IPS DF 19.7 (cell line): ENCODE measurements around the gene ROM1.
A peak's percentile ranks its signal among the peaks of the same experiment; 100 is the strongest.
"Not testable (repeated sequence)": the region's sequence is repeated elsewhere in the genome, so short reads cannot be mapped to it uniquely, and the experiment has no call there.

Source experiments
- DNase-seq: peaks from one replicate; pipeline ENCODE4 v3.0.0-alpha.2; 2013; ENCODE audit warnings: low read depth, low spot score

The ROM1 gene, protein sequence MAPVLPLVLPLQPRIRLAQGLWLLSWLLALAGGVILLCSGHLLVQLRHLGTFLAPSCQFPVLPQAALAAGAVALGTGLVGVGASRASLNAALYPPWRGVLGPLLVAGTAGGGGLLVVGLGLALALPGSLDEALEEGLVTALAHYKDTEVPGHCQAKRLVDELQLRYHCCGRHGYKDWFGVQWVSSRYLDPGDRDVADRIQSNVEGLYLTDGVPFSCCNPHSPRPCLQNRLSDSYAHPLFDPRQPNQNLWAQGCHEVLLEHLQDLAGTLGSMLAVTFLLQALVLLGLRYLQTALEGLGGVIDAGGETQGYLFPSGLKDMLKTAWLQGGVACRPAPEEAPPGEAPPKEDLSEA

DNA sequence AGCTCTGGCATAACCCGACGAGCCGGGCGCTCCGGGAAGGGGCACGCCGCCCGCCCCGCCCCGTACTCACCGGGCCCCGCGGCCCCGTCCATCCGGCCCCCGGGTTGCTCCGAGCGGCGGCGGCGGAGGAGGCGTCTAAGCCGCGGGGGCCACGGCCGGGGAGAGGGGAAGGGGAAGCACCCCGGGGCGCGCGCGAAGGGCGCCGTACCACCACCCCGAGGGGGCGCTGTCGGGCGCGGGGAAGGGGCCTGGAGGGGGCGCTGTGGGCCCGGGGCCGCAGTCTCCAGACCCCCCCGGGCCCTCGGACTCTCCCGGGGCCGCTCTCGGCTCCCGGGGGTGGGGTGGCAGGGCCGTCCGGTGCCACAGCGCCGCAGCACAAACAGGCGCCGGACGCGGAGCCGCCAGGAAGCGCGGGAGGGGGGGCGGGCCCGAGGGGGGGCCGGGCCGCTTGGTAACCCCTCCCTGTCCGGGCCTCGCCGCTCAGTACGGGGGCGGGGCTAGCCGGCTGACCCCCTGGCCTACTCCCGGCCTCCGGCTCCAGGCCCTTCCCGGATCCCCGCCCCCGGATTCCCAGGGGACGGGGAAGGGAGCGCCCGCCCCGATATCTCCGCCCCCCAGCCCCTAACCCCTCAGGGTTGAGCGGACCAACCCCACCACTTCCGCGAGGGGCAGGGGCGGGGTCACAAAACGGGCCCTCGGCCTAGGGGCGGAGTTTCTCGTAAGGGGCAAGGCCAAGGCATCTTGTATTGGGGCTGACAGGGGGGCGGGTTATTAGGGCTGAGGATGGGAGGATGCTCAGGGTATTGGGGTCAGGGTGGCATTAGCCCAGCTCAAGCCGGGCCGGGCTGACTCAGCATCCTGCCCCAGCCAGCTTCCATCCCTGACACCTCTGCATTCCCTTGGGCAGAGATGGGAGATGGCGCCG, at the start of gene ROM1, which contains the start of gene EML3:
TSS of gene ROM1 (plus strand) at position 892 of the 925 bp plus-strand sequence. CDS start at position 917, 25 bp downstream.
TSS of gene EML3 (minus strand) at position 410 of the 925 bp plus-strand sequence. CDS start at position 92, 318 bp downstream.
- no peak for DNase-seq

DNA sequence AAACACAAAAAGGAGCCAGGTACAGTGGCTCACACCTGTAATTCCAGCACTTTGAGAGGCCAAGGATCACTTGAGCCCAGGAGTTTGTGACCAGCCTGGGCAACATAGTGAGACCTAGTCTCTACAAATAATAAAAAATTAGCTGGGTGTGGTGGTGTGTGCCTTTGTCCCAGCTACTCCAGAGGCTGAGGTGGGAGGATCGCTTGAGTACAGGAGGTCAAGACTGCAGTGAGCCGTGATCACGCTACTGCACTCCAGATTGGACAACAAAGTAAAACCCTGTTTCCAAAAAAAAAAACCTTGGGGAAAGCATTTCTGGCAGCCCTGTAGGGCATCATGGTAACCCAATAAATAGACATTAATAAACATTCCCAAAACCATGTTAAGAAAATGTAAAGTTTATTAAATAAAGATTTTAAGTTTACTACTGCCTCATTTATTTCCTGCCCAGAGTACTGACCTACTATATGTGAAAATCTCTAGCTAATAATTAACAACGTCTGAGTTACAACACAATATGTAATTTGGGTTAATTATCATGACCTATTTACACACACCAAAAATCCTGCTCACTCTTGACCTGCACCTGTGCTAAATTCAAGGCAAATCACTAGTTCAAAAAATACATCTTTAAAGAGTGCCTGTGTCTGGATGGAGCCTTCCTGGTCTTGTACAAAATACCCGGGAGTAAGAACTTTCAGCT, 47.8 kb upstream of the ROM1 start:
- DNase-seq: no peak

DNA sequence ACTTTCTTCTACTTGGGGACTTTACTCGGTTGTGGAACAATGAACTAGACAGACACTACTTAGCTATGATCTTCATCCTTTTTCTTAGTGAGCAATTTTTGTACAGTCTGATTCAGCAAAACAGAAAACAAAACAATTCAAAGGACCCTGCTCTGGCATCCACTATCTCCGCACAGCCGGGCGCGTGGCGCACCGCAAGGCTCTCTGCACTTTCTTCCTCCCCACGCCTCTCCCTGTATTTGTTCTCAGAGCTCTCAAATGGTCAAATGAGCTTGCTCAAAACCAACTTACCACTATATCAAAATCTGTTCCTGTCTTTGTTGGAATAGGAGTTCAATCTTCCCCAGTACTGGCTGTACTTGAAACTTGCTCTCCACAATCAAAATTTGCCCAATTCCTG, 46.8 kb upstream of the ROM1 start:
- no peak for DNase-seq

DNA sequence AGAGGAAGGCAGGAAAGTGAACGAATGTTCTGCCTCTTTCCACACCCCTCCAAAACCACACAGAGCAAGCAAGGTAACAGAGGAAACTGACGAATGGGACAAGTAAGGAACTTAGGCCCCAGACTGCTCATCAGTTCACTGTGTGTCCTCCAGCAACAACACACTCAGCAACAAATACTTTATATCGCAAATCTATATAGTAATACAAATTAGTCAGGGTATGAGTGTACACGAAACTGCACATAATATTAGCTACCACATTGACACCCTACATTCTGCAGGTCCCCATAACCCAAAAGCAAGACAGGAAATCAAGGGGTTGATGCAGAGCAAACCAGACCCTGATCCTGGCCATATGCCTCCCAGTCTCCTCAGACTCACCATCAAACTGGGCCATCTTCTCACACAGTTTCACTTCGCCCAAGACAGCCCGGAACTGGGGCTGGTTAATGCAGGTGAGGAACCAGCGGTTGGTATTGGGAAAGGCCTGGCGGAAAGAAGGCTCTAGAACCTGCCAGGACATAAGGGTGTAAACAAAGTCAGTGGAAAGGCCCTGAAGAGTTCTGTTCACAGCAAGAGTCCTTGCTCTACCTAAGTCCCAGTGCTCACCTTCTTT, 45.9 kb upstream of the ROM1 start:
- DNase-seq: no peak

DNA sequence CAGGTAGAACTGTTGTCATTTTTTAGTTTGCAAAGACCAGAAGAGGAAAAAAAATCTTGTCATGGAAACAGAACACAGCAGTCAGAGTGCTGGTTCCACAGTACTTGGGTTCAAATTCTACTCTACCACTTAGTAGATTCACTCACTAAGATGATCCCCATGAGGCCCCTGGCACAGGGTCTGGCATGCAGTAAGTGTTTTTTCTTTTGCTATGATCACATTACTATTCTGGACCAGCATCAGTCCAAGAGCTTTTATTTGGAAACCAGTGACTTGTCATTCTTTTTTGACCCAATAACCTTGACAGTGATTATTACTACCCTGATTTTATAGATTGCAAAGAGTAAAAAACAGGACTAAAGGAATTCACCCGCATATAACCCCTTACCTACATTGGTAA, 43.4 kb upstream of the ROM1 start:
- no peak for DNase-seq

DNA sequence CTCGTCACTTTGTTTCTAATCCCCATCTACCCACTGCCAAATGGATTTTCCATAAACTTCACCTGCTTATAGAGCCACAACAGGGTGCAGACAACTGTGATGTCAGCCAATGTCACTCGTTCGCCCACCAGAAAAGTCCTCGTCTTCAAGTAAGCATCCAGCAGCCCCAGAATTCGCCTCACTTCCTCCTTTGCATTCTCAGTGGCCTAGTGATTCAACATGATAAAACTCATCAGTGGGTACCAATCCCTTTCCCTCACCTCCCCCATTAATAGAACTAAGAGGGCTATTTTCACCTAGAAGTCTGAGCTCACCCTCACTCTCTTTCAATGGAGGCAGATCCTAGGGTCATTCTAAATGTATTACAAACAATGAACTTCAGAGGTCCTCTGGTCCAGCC, 42.2 kb upstream of the ROM1 start:
- not testable (repeated sequence) for DNase-seq

DNA sequence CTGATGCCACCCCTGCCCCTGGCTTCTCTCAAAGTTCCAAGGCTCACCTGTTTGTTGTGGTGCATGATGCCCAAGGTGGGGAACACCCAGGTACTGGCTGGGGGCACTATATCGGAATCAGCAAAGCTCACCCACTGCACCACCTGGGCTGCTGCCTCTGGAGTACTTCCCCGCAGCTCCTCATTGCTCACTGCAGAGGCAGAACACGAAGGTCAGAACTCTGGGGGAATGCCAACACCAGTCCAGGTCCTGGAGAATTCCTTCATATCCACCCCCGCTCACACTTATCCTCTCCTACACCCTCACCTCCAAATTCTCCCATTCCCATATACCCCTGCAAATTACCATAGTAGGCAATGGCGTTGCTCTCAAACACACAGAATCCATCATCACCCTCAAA, 41.6 kb upstream of the ROM1 start:
- DNase-seq: not testable (repeated sequence)

DNA sequence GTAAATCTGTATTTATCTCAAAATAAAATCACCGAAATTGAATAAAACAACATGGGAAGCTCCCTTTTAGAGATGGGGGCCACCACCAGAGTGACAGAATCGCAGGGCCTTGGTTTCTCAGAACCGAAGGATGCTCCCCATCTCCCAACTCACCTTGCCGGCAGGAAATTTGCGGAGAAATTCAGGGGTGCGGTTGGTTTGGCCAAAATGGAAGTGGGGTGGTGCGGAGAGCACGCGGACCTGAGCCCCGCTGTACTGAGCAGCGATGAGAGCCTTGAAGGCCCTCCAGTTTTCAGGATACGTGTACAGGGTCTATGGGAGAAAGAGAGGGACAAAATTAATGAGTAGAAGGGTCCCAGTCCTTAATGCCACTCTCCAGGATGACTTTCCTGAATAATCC, 40.6 kb upstream of the ROM1 start:
- DNase-seq: no peak

DNA sequence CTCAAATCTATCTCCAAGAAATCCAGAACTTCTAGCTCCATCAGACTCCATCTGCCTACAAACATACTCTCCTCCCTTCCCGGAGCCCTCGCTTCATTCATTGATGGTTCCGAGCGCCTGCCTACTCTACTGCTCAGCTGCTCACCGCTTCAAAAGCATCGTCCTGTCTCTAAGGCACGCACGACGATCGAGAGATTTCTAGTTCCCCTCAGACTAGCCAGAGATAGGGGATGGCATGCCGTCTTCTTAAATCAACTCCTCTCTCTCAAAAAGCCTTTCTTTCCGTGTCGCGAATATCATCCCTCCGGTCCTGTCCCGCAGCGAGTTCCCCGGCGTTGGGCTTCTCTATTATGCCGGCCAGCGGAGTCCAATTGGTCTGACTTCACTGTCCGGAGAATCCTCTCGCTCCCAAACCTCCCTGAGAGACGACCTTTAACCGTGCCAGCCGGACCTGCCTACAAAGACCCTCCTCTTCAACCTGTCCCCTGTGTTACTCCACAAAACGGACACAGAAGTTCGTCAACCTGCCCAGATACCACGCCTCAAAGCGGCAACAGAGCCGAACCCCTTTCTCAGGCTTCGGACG, 40.0 kb upstream of the ROM1 start:
- no peak for DNase-seq

DNA sequence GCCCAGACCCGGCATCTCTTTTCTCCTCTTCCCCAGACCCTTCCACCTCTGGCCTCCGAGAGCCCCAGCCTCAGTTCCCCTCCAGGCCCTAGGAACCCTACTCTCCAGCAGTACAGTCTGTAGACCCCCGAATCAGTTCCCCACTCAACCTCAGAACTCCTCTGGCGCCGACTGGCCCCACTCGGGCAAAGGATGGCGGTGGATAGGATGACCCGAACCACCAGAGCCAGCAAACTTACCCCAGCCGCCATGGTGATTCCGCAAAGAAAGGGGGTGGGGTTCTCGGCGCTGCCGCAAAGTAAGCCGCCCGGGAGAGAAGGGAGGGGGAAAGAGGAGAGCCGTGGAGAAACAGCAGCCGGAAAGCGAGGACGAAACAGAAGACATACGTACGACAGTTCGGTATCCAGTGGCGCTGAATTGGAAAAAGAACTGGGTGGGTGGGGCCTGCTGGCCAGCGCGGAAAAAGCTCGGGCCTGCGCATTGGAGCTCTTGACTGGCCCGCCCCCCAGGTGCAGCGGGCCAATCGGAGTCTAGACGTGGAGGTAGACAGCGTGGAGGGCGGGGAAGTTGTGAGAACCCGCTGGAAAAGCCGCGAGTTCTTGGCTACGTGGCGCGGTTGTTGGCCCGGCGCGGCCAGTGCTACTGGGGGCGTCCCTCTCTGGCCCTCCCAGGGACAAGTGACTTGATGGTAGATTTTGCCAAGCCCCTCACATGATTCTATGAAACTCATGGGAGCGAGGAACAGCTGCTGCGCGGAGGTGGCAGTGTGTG, 39.3 kb upstream of the ROM1 start, which contains the start of gene EEF1G:
TSS of gene EEF1G (minus strand) at position 300 of the 771 bp plus-strand sequence. CDS start at position 251, 49 bp downstream.
- DNase-seq: peak; percentile 100

DNA sequence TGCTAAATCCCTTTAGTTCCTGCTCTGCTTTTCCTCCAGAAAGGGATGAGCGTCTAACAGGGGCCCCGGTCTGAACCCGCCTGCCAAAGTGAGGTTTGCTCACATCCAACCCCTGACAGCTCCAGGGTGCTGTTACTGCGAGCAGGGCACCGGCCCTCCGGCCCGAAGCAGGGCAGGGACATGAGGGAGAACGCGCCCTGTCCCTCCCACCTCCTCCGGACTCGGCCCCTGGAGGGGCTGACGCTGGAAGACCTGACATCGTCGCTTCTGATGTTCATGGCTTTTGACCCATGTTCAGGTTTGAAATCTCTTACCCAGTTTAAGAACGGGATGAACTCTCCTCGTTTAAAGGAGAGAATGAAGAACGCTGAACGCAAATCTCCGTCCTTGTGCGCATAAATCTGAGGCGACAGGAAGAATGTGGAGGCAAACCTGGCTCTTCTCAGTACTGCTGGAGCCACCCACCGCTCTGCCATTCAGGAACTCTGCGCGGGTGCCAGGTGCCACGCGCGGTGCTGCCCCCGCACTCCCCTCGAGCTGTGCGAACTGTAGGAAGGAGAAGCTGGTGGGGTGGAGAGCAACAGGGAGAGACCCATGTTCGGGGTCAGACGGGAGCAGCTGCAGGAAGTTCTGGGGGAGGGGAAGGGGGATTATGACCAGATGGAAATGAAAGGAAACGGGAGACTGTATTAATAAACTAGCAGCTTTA, 38.5 kb upstream of the ROM1 start:
- no peak for DNase-seq

DNA sequence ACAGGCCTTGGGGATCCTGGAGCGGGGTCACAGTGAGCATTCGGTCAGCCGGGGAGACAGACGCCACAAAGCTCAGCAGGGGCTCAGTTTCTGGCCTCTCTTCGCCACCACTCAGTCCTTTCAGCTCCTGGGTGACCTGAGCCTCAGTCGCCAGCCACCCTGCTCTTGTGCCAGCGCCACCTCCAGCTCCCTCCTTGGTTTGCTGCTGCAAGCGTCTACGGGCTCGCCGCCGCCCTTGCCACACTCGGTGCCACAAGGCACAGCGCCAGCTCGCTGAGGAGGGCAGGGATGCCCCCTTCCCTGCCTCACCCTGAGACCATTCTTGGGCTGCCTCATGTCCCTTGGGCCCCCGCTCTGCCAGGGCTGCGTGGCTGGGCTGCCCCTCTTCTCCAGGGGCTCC, 37.9 kb upstream of the ROM1 start:
- DNase-seq: no peak

DNA sequence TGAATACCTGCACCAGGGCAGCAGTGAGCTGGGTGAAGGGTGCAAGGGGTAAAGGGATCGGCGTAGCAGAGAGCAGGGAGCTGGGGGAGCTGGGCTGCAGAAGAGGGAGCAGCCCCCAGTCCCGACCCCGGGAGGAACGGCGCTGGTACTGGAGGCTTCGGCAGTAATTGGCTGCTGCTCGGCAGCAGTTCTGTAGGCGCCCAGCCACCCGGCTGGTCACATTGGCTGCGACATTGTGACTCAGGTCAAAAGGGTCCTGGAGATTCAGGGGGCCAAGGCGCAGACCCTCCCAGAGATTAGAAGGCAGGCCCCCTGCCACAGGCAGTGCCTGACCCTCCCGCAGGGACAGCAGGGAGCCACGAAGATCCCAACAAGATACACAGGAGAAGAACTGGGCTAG, 37.2 kb upstream of the ROM1 start:
- DNase-seq: no peak

DNA sequence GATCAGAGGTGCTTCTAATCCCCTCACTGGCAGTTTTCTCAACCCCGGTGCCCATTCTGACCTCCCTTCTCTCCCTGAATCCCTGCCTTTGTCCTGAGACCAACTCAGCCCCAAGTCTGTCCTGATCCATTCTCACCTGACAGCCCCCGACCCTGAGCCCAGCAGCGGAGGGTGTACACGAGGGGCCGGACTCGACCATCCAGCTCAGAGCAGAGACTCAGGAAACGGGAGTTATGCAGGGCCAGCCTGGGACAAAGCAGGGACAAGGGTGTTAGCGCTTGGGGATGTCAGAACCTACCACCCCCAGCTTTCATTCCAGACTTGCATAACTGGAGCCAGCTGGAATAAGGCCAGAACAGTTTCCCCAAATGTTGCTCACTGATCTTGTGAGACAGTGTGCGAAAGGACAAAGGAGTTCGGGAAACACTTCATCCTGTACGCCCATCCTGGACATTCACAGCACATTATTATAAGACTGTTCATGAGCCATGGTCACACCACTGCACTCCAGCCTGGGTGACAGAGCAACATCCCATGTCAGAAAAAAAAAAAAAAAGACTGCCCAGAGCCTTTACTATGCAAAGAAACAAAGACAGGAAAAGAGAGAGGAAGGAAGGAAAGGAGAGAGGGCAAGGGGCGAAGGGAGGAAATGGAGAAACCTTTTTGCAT, 35.9 kb upstream of the ROM1 start:
- no peak for DNase-seq

DNA sequence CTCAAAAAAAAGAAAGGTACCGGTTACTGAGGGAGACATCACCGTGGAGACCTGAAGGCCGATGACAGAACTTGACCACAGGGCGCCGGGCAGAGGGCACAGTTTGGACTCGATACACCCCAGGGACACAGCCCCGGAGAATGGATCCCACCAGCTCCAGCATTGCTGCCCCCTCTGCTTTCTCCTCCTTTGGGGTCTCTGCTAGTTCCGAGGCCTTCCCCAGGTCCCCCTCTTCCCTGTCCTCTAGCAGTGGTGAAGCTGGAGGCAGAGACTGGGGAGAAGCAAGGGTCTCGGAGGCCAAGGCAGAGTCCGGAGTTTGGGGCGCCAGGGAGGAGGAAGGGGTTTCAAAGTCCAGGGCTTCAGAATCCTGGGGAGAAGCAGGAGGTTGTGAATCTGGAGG, 34.5 kb upstream of the ROM1 start:
- DNase-seq: no peak

DNA sequence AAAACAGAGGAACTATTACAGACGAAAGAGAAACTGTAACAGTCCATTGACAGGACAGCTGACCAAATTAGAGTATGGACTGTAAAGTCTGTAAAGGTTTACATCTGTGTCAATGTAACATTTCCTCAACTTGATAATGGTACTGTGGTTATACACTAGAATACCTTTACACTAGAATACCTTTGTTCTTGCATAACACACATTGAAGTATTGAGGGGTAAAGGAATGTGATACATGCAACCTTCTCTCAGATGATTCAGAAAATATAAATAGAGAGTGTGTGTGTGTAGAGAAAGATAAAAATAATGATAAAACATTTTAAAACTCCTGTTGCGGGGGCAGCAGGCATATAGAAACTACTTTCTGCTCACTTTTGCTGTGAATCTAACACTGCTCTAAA, 33.8 kb upstream of the ROM1 start:
- DNase-seq: no peak

DNA sequence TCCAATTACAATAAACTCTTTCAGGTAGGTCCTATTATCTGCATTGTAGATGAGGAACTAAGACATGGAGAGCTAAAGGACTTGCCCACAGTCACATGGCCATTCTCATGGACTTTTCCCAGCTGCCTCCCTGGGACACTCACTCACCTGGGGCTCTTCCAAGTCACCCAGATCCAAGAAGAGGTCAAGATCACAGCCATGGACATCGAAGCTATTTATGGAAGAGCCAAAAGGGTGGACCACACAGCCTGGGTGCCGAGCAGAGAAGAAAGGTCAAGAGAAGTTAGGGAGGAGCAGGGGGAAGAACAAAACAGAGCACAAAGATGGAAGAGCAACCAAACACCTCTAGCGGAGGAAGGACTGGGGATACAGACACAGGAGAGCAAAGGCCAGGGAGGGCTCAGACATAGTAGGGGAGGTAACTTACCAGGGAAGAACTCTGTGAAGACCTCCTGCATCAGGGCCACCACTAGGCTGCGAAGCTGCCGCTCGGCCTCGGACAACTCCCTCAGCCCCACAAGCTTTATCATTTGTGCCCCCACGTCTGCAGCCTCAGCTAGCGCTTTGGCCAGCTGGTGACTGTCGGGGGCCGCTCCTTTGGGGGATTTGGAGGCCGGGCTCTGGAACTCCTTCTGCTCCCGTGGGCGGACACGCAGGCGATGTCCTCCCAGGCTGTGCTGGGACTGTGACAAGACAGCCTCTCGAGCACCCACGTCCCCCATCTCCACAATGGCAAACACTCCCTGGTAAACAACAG, 31.9 kb upstream of the ROM1 start:
- DNase-seq: no peak

DNA sequence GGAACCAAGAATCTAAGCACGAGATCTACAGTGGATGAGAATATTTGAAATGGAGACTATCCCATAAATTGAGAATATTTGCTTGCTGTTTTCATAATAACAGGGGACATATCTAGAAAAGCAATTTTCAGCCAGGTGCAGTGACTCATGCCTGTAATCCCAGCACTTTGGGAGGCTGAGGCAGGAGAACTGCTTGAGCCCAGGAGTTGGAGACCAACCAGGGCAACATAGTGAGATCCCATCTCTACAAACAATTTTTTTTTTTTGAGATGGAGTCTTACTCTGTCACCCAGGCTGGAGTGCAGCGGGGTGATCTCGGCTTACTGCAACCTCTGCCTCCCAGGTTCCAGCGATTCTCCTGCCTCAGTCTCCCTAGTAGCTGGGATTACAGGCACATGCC, 31.3 kb upstream of the ROM1 start:
- not testable (repeated sequence) for DNase-seq
